Measurements from ENCODE around the gene STK4.

Gene STK4

GRCh38 chr20:44950368-44950767 is 15.9 kb upstream of the STK4 start:
- no peaks in the 10 kb centered on the region for H3K9me3 ChIP-seq (ENCODE audit: insufficient read depth, low read depth, low read length)
- H4K8ac ChIP-seq (ENCODE audit: low read depth, low read length) = no peak overlapping the region
- H3K9ac ChIP-seq (ENCODE audit: low read length) = no peak overlapping the region
- H3K14ac ChIP-seq (ENCODE audit: low read length) = no peak overlapping the region
- H3K79me1 ChIP-seq (ENCODE audit: low read length) = peaks cover 3% of the 10 kb centered on the region
- H4K12ac ChIP-seq (ENCODE audit: low read depth, low read length) = no peak overlapping the region
- H3K79me2 ChIP-seq (ENCODE audit: control insufficient read depth, insufficient read depth, low read length, poor library complexity) = no peaks in the 10 kb centered on the region
- H4K91ac ChIP-seq (ENCODE audit: low read depth, low read length) = no peak overlapping the region
- DNase-seq = no peak
- H2BK5ac ChIP-seq (ENCODE audit: low read depth, low read length, poor library complexity) = no peak overlapping the region
- H3K27ac ChIP-seq (ENCODE audit: low read depth, low read length) = no peak overlapping the region
- H3K27me3 ChIP-seq (ENCODE audit: insufficient read depth, low read length) = no peaks in the 10 kb centered on the region
- no peak overlapping the region for H2AFZ ChIP-seq (ENCODE audit: insufficient read depth, low read length, poor library complexity)
- H3K36me3 ChIP-seq (ENCODE audit: control insufficient read depth in 1 of 2, insufficient read depth in 2 of 2, low read length in 2 of 2) = peaks cover 34 to 62% of the 10 kb centered on the region in 2 experiments
- H2AK5ac ChIP-seq (ENCODE audit: low read length) = no peak overlapping the region
- peaks cover 8 to 14% of the 10 kb centered on the region in 2 experiments for H3K4me1 ChIP-seq (ENCODE audit: control insufficient read depth in 1 of 2, insufficient read depth in 2 of 2, low read length in 2 of 2)
- H2BK12ac ChIP-seq (ENCODE audit: low read length) = no peak overlapping the region
- no peak overlapping the region for H3K18ac ChIP-seq (ENCODE audit: low read length)
- H3K23ac ChIP-seq (ENCODE audit: low read length) = no peak overlapping the region
- H3K4ac ChIP-seq (ENCODE audit: low read depth, low read length) = no peak overlapping the region
- no CpG with 5 or more reads among the region's 1 CpG for WGBS (ENCODE audit: extremely low coverage, insufficient coverage, insufficient read length)
- H2BK120ac ChIP-seq (ENCODE audit: insufficient read depth, low read length, poor library complexity) = no peak overlapping the region
- no peak overlapping the region for H3K4me2 ChIP-seq (ENCODE audit: low read length)
- no peak overlapping the region for H3K4me3 ChIP-seq (ENCODE audit: low read depth, low read length)

DNA sequence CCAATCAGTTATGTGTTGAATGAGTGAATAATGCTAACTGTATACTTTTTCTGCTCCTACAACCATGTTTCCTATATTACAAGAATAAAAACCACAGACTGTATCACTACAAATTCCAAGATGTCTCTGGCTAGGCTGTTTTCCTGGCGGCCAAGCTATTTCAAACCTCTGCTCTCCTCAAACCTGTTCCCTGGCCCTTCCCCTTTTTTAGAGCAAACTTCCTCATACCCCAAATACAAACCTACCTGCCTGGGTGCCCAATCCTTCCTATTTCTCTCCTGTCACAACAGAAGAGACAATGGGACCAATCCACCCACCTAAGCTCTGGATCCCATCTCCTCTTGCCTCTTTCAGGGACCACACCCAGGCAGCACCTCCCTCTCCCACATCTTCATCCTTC is 13.6 kb upstream of the STK4 start:
- DNase-seq = peak; percentile 11 to 62
- no peak overlapping the region for H3K4me2 ChIP-seq (ENCODE audit: low read length)
- no peak overlapping the region for H4K91ac ChIP-seq (ENCODE audit: low read depth, low read length)
- H3K36me3 ChIP-seq (ENCODE audit: control insufficient read depth in 1 of 2, insufficient read depth in 2 of 2, low read length in 2 of 2) = peaks cover 30 to 63% of the 10 kb centered on the region in 2 experiments
- H3K4me3 ChIP-seq (ENCODE audit: low read depth, low read length) = no peak overlapping the region
- no peak overlapping the region for H4K8ac ChIP-seq (ENCODE audit: low read depth, low read length)
- no peaks in the 10 kb centered on the region for H3K27me3 ChIP-seq (ENCODE audit: insufficient read depth, low read length)
- H3K14ac ChIP-seq (ENCODE audit: low read length) = no peak overlapping the region
- H4K12ac ChIP-seq (ENCODE audit: low read depth, low read length) = no peak overlapping the region
- H3K9ac ChIP-seq (ENCODE audit: low read length) = no peak overlapping the region
- no peaks in the 10 kb centered on the region for H3K79me2 ChIP-seq (ENCODE audit: control insufficient read depth, insufficient read depth, low read length, poor library complexity)
- no peak overlapping the region for H2BK12ac ChIP-seq (ENCODE audit: low read length)
- no peak overlapping the region for H3K27ac ChIP-seq (ENCODE audit: low read depth, low read length)
- H3K4me1 ChIP-seq (ENCODE audit: control insufficient read depth in 1 of 2, insufficient read depth in 2 of 2, low read length in 2 of 2) = peaks cover 10 to 21% of the 10 kb centered on the region in 2 experiments
- no peak overlapping the region for H3K23ac ChIP-seq (ENCODE audit: low read length)
- peaks cover 6% of the 10 kb centered on the region for H3K79me1 ChIP-seq (ENCODE audit: low read length)
- H2BK5ac ChIP-seq (ENCODE audit: low read depth, low read length, poor library complexity) = no peak overlapping the region
- no CpG with 5 or more reads among the region's 1 CpG for WGBS (ENCODE audit: extremely low coverage, insufficient coverage, insufficient read length)
- H3K9me3 ChIP-seq (ENCODE audit: insufficient read depth, low read depth, low read length) = no peaks in the 10 kb centered on the region
- H2BK120ac ChIP-seq (ENCODE audit: insufficient read depth, low read length, poor library complexity) = no peak overlapping the region
- H2AK5ac ChIP-seq (ENCODE audit: low read length) = no peak overlapping the region
- no peak overlapping the region for H3K4ac ChIP-seq (ENCODE audit: low read depth, low read length)
- H3K18ac ChIP-seq (ENCODE audit: low read length) = no peak overlapping the region
- H2AFZ ChIP-seq (ENCODE audit: insufficient read depth, low read length, poor library complexity) = no peak overlapping the region

DNA sequence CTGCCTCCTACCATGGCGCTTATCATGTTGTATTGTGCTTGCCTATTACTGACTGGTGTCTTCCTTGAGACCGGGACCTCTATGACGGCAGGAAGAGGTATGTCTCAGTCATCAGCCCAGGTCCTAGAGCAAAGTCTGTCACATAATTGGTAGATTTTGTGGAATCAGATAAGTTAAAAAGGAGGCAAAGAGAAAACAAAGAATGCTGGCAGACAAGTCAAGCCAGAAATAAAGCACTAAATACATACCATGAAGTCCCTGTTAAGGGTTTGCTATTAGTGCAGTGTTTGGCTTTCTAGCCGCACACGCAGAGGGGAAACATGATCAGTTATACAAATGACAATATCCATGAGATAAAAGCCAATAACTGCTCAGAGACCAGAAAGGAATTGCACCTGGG is 12.1 kb upstream of the STK4 start:
- Histone ChIP-seq H4K8ac (ENCODE audit: low read depth, low read length) (no peak overlapping the region), H2BK12ac (ENCODE audit: low read length) (no peak overlapping the region), H2BK5ac (ENCODE audit: low read depth, low read length, poor library complexity) (peak overlapping the region; percentile 52), H3K4me3 (ENCODE audit: low read depth, low read length) (no peak overlapping the region), H3K79me1 (ENCODE audit: low read length) (peaks cover 6% of the 10 kb centered on the region), H3K9ac (ENCODE audit: low read length) (no peak overlapping the region), H3K4me1 (ENCODE audit: control insufficient read depth in 1 of 2, insufficient read depth in 2 of 2, low read length in 2 of 2) (peaks cover 10 to 26% of the 10 kb centered on the region in 2 experiments), H4K91ac (ENCODE audit: low read depth, low read length) (no peak overlapping the region), H3K4me2 (ENCODE audit: low read length) (peak overlapping the region; percentile 29), H3K14ac (ENCODE audit: low read length) (no peak overlapping the region), H2AK5ac (ENCODE audit: low read length) (no peak overlapping the region), H3K79me2 (ENCODE audit: control insufficient read depth, insufficient read depth, low read length, poor library complexity) (peaks cover 2% of the 10 kb centered on the region), H3K9me3 (ENCODE audit: insufficient read depth, low read depth, low read length) (no peaks in the 10 kb centered on the region), H3K18ac (ENCODE audit: low read length) (no peak overlapping the region), H3K27me3 (ENCODE audit: insufficient read depth, low read length) (no peaks in the 10 kb centered on the region), H3K27ac (ENCODE audit: low read depth, low read length) (peak overlapping the region; percentile 42), H3K4ac (ENCODE audit: low read depth, low read length) (no peak overlapping the region), H2AFZ (ENCODE audit: insufficient read depth, low read length, poor library complexity) (no peak overlapping the region), H2BK120ac (ENCODE audit: insufficient read depth, low read length, poor library complexity) (peak overlapping the region; percentile 54), H4K12ac (ENCODE audit: low read depth, low read length) (no peak overlapping the region), H3K36me3 (ENCODE audit: control insufficient read depth in 1 of 2, insufficient read depth in 2 of 2, low read length in 2 of 2) (peaks cover 26 to 55% of the 10 kb centered on the region in 2 experiments), H3K23ac (ENCODE audit: low read length) (no peak overlapping the region)
- WGBS (ENCODE audit: extremely low coverage, insufficient coverage, insufficient read length) = no CpG with 5 or more reads among the region's 5 CpGs
- peak; percentile 83 to 97 for DNase-seq

- DNase-seq = no peak
- Histone ChIP-seq H3K23ac (ENCODE audit: low read length) (no peak overlapping the region), H2BK120ac (ENCODE audit: insufficient read depth, low read length, poor library complexity) (peak overlapping the region; percentile 47), H3K27me3 (ENCODE audit: insufficient read depth, low read length) (no peaks in the 10 kb centered on the region), H4K8ac (ENCODE audit: low read depth, low read length) (no peak overlapping the region), H2AFZ (ENCODE audit: insufficient read depth, low read length, poor library complexity) (no peak overlapping the region), H3K4me3 (ENCODE audit: low read depth, low read length) (no peak overlapping the region), H2AK5ac (ENCODE audit: low read length) (peak overlapping the region; percentile 11), H3K14ac (ENCODE audit: low read length) (no peak overlapping the region), H3K9me3 (ENCODE audit: insufficient read depth, low read depth, low read length) (no peaks in the 10 kb centered on the region), H3K79me2 (ENCODE audit: control insufficient read depth, insufficient read depth, low read length, poor library complexity) (peaks cover 4% of the 10 kb centered on the region), H2BK12ac (ENCODE audit: low read length) (peak overlapping the region; percentile 11), H4K12ac (ENCODE audit: low read depth, low read length) (no peak overlapping the region), H3K4me2 (ENCODE audit: low read length) (no peak overlapping the region), H3K4me1 (ENCODE audit: control insufficient read depth in 1 of 2, insufficient read depth in 2 of 2, low read length in 2 of 2) (peaks cover 10 to 28% of the 10 kb centered on the region in 2 experiments), H4K91ac (ENCODE audit: low read depth, low read length) (peak overlapping the region; percentile 29), H3K27ac (ENCODE audit: low read depth, low read length) (peak overlapping the region; percentile 37), H3K9ac (ENCODE audit: low read length) (no peak overlapping the region), H3K4ac (ENCODE audit: low read depth, low read length) (no peak overlapping the region), H3K18ac (ENCODE audit: low read length) (no peak overlapping the region), H2BK5ac (ENCODE audit: low read depth, low read length, poor library complexity) (no peak overlapping the region), H3K36me3 (ENCODE audit: control insufficient read depth in 1 of 2, insufficient read depth in 2 of 2, low read length in 2 of 2) (peaks cover 23 to 48% of the 10 kb centered on the region in 2 experiments), H3K79me1 (ENCODE audit: low read length) (peaks cover 10% of the 10 kb centered on the region)
- WGBS (ENCODE audit: extremely low coverage, insufficient coverage, insufficient read length) = no CpG with 5 or more reads among the region's 4 CpGs
Measured at GRCh38 chr20:44955270-44955669, 11.0 kb upstream of the STK4 start.

Data from trophoblast cell (in vitro differentiated cells and primary cell).